Activated CD4-positive, alpha-beta T cell treated with anti-CD3 and anti-CD28 coated beads, Interleukin-2, amount 50 U/mL, for 16 hours (primary cell): ENCODE data around the gene CD109.
A peak's percentile ranks its signal among the peaks of the same experiment; 100 is the strongest.

Experiments used
- DNase-seq: peaks from one replicate; pipeline ENCODE4 v3.0.0-alpha.2; 2020

The CD109 gene

GRCh38 chr6:73728548-73729205 lies 32.7 kb downstream of the CD109 start:
- DNase-seq: peak; percentile 88

DNA sequence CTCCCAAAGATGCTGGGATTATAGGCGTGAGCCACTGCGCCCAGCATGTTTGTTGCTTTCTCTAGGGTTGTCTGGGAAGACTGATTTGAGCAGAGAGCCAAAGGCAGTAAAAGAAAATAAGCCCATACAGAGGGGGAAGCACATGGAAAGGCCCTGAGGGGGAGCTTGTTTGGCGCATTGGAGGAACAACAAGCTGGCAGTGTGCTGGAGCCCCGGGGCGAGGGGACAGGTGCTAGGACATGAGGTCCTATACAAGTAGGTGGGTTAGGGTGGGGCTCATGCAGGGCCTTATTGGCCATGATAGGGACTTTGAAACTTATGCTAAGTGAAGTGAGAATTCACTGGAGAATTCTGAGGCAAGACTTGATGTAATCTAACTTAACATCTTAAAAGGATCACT lies 35.3 kb downstream of the CD109 start:
- DNase-seq: no peak

DNA sequence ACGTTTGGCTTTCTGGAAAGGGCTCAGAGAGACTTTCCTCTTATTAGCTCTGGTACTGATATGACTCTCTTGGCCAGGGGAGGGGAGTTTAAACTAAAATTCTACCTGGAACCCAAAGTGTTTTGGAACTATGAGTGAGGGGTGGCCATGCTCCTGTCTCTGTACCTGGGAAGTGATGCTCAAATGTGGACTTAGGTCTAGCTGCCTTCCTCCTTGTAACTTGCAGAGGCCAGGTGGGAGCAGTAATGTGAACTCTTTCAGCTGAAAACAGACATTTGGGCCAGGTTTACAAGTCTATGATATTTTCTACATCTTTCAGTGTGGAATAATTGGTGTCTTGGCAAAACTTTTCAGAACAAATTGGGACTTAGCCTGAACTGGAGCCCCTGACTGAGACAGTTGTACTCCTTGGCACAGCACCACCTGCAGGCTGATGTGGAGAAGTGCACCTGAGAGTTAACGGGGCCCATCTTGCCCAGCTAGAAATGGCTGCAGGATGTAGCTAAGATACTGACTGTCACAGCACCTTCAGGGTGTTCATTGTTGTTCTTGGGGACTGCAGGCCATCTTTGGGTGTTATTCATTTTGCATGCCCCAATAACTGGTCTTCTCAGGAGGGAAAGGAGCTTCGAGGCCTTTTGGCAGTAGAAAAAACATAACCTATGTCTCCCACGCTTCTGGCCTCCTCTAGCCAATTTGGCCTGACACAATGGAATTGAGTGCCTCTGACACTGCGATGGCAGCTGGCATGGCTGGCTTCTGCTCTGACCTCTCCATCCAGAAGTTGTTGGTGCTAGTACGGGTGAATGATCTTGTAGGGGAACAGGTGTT lies 37.1 kb downstream of the CD109 start:
- DNase-seq: peak; percentile 83

DNA sequence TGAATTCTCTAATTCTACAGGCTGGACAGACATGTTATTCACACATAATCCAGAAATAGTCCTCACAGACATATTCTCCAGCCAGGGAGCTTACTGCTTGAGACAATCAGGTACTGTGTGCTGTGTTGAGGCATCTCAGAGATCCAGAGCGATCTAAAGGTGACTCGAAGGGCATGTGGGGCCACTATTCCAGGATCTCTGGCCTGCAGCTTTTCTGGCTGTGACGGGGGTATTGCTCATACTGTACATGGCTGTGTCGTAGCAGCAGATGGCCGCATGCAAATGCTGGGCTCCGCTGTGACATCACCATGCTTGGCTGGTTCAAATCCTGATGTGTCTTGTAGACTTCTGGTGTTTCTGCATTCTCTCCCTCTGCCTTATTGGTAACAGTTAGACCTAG lies 37.8 kb downstream of the CD109 start:
- no peak for DNase-seq

GRCh38 chr6:73734832-73735453 lies 38.9 kb downstream of the CD109 start:
- no peak for DNase-seq

GRCh38 chr6:73738367-73739028 lies 42.5 kb downstream of the CD109 start:
- no peak for DNase-seq

DNA sequence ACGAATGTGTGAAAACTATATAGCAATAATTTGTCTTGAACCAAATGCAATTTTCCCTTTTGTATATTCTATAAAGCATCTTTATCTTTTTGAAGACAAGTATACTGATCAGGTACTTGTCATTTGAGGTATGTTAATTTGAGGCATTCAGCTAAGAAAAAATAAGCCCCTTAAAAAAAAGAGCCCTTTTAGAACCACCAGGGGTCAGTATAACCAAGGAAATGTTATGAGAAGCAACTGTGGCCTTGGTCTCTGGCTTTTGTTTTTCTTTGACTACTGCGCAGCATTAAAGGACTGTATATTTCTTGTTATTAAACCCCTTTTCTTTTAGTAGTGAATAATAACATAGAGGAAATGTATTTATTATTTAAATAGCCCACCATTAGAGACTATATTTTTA lies 43.1 kb downstream of the CD109 start:
- peak; percentile 57 for DNase-seq

DNA sequence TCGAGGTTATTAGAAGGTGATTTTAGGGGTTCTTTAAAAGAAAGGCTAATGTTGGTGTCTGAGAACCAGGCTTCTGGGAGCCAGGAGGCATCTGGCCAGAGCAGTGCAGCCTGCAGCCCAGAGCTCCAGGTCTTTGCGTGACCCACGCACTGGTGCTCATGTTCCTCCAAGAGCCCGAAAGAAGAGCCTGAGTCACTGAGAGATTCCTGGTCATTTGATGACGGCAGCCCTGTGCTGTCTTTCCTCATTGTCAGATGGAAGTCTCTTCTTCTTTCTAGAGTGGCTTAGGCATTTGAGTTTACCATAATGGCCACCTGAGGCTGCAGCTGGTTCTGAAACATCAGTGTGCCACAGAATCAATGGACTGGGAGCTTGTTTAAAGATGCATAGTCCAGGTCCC lies 46.4 kb downstream of the CD109 start:
- no peak for DNase-seq

DNA sequence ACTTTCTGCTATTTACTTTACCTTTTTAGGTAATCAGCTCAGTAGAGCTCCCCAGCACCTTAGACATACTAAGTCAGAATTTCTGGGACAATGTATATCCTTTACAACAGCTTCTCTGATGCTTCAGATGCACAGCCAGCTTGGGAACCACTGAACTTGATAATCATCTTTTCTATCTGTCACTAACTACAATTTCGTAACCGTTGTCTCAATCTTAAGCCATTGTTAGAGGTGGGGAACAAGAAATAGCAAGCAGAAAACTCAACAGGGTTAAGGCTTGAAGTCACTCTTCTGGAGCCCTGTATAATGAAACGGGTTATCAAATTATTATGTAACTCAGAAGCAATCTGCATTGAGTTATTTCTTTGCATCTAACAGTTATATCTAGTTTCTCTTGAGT lies 47.1 kb downstream of the CD109 start:
- DNase-seq: no peak

GRCh38 chr6:73743556-73743955 lies 47.6 kb downstream of the CD109 start:
- no peak for DNase-seq

- DNase-seq: no peak
Observed at GRCh38 chr6:73746787-73747186, 50.8 kb downstream of the CD109 start.

DNA sequence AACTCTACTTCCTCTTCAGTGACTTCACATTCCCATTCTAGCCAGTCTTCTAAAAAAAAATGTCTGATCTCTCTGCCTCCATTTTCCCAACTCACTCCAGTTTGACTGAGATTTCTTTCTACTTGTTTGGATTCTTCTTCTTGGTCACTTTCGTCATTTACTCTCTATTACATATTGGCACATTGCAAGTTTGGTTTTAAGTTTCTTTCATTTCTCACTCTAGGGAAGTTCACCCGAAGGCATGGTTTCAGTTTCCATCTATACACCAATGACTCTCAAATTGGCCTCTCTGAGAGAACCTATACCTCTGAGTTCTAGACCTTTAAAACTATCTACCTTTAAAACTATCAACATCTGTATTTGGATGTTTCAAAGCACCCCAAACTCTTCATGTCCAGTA lies 51.3 kb downstream of the CD109 start:
- peak; percentile 60 for DNase-seq

DNA sequence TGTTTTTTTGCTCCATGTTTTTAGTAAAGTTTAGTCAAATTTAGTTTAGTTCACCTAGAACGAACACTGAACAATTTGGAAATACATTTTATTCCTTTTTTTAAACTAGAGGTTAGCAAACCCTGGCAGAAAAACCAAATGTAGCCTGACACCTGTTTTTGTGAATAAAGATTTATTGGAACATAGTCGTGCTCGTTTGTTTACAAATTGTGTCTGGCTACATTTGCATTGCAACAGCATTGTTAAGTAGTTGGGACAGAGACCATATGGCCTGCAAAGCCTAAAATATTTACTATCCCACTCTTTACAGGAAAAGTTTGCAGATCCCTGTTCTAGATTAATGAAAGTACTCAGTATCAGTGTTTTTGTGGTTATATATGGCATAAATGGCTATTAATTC lies 56.9 kb downstream of the CD109 start:
- no peak for DNase-seq

DNA sequence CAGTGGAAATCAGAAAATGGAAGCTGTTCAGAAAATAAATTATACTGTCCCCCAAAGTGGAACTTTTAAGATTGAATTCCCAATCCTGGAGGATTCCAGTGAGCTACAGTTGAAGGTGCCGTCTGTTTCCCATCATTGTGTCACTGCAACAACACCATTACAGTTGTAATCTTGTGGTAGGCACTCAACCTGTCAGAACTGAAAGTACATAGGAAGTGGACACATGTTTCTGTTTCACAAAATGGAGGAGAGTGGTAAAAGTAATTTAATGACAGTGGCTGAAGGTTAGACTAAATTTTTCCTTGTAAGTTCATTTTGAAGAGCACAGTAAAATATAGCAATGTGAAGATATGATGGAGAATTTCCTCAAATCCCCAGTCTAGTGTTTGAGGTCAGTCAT lies 70.0 kb downstream of the CD109 start:
- DNase-seq: no peak

DNA sequence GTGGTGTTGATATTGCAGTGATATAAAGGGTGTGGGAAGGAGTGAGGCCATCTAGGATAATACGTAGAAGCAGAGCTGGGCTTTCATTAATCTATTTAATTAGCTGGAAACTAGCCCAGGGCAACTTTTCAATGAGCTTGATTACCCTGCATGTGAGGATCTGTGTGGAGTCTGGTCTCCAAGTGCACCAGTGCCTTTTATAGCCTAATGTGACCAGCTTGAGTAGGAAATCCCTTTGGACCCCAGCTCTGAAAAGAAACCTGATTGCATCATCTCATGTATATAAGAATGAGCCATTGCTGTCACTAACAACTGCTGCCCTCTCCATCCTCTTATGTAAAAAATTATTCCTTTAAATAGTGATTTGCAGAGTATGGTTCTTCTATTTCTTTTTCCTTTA lies 72.6 kb downstream of the CD109 start:
- no peak for DNase-seq

DNA sequence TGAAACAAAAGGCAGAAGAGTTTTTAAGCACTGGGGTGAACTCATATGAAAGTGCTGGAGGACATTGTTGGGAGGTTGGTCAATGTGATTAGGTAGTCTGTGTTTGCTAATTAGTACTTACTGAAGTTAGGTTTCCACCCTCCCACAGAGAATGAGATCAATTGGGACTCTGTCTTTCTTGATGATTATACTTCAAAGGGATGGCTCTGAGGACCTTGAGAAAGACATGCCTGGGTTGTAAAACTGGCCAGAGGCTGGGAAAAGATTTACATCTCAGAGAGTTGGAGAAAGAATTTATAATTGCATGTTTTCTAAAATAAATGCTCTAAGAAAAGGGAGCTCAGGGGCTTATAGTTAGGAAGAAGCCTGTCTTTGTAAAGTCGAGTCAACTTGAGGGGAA lies 74.0 kb downstream of the CD109 start:
- no peak for DNase-seq

GRCh38 chr6:73774311-73774774 lies 78.3 kb downstream of the CD109 start:
- no peak for DNase-seq

- DNase-seq: no peak
Observed at GRCh38 chr6:73779943-73780342, 83.9 kb downstream of the CD109 start.

GRCh38 chr6:73782911-73783310 lies 86.9 kb downstream of the CD109 start:
- no peak for DNase-seq

- DNase-seq: no peak
Observed at GRCh38 chr6:73784726-73785505, 88.9 kb downstream of the CD109 start.

DNA sequence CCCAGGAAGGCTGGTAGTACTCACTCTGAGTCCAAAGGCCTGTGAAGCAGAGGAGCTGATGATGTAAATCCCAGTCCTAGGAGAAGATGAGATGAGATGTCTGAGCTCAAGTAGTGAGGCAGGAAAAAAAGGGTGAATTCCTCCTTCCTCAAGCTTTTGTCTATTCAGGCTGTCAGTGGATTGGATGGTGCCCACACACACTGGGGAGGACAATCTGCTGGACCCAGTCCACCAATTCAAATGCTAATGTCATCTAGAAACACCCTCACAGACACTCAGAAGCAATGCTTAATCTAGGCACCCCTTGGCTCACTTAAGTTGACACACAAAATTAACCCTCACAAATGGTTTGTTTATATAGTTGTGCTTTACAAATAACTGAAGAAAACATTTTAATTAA lies 94.6 kb downstream of the CD109 start:
- no peak for DNase-seq

GRCh38 chr6:73791336-73791735 lies 95.3 kb downstream of the CD109 start:
- no peak for DNase-seq

- no peak for DNase-seq
Observed at GRCh38 chr6:73792738-73793137, 96.7 kb downstream of the CD109 start.
